Calu3 (cell line): ENCODE measurements around the gene EFNA1. TPM values are rescaled to one million over a fixed set of nuclear protein-coding genes. Genes with fewer than 3 reads are reported as not detected.

Source experiments
- BruUV-seq: library from RNA; stranded (reverse); fragments of 400-500 nt; replicated peaks from 2 replicates; lab custom pipeline; 2021; lab: Mats Ljungman, UMichigan
- CTCF ChIA-PET: fragments of 300-600 bp; sonication (Branson Sonifier 250); formaldehyde crosslinking; loops from one replicate; lab custom pipeline; 2022; ENCODE audit warnings: antibody characterized with exemption; lab: Charles Lee
- DNase-seq: peaks from one replicate; pipeline ENCODE4 v3.0.0; 2022
- H3K27ac Mint-ChIP-seq: one replicate; pipeline ENCODE4 v1.8.0; 2022; ENCODE audit warnings: mixed read lengths; ENCODE audit not compliant: unreplicated experiment
- H3K27me3 Mint-ChIP-seq: one replicate; pipeline ENCODE4 v1.8.0; 2022; ENCODE audit warnings: mixed read lengths; ENCODE audit not compliant: unreplicated experiment
- H3K36me3 Mint-ChIP-seq: one replicate; pipeline ENCODE4 v1.8.0; 2022; ENCODE audit warnings: mild to moderate bottlenecking, moderate library complexity, mixed read lengths; ENCODE audit not compliant: insufficient read depth, unreplicated experiment
- H3K4me1 Mint-ChIP-seq: one replicate; pipeline ENCODE4 v1.8.0; 2022; ENCODE audit warnings: mild to moderate bottlenecking, low read depth, mixed read lengths; ENCODE audit not compliant: unreplicated experiment
- H3K4me3 Mint-ChIP-seq: one replicate; pipeline ENCODE4 v1.8.0; 2022; ENCODE audit warnings: mild to moderate bottlenecking, low read depth, moderate library complexity, mixed read lengths; ENCODE audit not compliant: unreplicated experiment
- H3K9me3 Mint-ChIP-seq: one replicate; pipeline ENCODE4 v1.8.0; 2022; ENCODE audit warnings: low read depth, mixed read lengths; ENCODE audit not compliant: unreplicated experiment
- intact Hi-C: fragments of 100-400 bp; cut with micrococcal nuclease; formaldehyde crosslinking; loops from one replicate; pipeline ENCODE4 v1.10.0; 2022; ENCODE audit not compliant: unreplicated experiment
- total RNA-seq: library from RNA; stranded (reverse); gene quantifications from 2 replicates; pipeline ENCODE4 v1.2.3, GENCODE V29; 2022
- TF ChIP-seq, protein P1 (sequence below): fragments of 200-600 bp; IDR thresholded peaks from one replicate; pipeline ENCODE4 v1.8.0; 2022; ENCODE audit warnings: antibody characterized with exemption; ENCODE audit not compliant: unreplicated experiment

EFNA1 gene
- total RNA-seq, 1 experiment from 2014 or later: 41.7 TPM

DNA sequence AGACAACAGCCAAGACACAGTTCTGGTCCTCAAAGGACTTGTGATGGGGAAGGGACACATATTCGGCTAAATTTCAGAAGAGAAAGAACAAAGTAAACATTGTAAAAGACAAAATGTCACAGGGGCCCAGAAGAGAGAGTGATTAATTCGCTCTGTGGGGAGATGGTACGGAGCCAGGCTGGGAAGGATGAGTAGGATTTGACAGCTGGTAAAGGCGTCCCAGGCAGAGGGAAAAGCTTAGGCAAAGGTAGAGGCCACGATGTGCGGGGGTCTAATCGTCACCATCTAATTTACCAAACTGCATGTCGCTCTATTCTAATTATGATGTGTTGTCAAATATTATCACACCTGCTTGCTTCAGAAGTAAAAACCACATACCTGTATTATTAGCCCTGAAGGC, 17.3 kb upstream of the EFNA1 start:
- CTCF ChIA-PET: no interaction called here
- no peak for DNase-seq
- intact Hi-C loops: no loop called here
- H3K27ac Mint-ChIP-seq: no peak overlapping the region
- H3K9me3 Mint-ChIP-seq: no peaks in the 10 kb centered on the region
- H3K4me1 Mint-ChIP-seq: no peaks in the 10 kb centered on the region
- H3K4me3 Mint-ChIP-seq: no peak overlapping the region
- TF ChIP-seq, protein P1, sequence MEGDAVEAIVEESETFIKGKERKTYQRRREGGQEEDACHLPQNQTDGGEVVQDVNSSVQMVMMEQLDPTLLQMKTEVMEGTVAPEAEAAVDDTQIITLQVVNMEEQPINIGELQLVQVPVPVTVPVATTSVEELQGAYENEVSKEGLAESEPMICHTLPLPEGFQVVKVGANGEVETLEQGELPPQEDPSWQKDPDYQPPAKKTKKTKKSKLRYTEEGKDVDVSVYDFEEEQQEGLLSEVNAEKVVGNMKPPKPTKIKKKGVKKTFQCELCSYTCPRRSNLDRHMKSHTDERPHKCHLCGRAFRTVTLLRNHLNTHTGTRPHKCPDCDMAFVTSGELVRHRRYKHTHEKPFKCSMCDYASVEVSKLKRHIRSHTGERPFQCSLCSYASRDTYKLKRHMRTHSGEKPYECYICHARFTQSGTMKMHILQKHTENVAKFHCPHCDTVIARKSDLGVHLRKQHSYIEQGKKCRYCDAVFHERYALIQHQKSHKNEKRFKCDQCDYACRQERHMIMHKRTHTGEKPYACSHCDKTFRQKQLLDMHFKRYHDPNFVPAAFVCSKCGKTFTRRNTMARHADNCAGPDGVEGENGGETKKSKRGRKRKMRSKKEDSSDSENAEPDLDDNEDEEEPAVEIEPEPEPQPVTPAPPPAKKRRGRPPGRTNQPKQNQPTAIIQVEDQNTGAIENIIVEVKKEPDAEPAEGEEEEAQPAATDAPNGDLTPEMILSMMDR: no peak
- BruUV-seq: no TSS peak
- H3K27me3 Mint-ChIP-seq: peaks cover 8% of the 10 kb centered on the region
- no peaks in the 10 kb centered on the region for H3K36me3 Mint-ChIP-seq

DNA sequence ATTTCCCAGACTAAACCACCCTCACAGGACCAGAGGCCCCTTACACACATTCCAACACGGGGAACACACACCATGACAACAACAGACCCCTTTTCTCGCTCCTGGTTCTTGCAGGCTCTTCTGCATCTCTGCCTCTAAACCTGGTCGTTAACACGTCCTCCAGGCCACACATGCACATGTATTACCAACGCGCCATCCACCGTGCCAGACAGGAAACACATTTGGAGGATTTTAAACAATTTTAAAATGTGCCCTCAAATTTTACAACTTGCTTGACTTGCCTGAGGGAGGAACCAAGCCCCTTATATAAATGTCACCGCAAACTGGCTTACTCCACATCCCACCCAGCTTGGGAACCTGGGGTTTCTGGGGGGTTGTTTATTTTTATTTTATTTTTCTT, 16.9 kb upstream of the EFNA1 start:
- H3K9me3 Mint-ChIP-seq: no peaks in the 10 kb centered on the region
- H3K4me3 Mint-ChIP-seq: no peak overlapping the region
- CTCF ChIA-PET: no interaction called here
- H3K27me3 Mint-ChIP-seq: peaks cover 6% of the 10 kb centered on the region
- intact Hi-C loops: no loop called here
- TF ChIP-seq, protein P1: no peak
- H3K27ac Mint-ChIP-seq: no peak overlapping the region
- no TSS peak for BruUV-seq
- DNase-seq: no peak
- no peaks in the 10 kb centered on the region for H3K4me1 Mint-ChIP-seq
- H3K36me3 Mint-ChIP-seq: no peaks in the 10 kb centered on the region

DNA sequence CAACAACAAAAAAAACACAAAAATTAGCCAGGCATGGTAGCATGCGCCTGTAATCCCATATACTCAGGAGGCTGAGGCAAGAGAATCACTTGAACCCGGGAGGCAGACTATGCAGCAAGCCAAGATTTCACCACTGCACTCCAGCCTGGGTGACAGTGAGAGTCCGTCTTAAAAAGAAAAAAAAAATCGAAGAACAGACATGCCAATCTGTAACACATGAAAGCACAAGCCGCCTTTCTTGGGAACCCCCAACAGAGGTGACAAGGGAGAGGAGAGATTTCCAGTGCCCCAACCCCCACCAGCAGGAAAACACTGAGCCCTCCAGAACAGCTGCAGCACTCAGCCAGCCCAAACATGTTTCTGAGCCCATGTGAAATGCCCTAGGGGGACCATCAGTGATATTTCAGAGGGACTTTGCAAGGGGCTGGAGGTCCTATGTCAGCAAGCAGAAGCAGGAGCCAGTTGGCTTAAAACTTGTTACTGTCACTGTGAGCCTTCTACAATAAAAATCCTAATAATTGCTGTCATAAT, 14.2 kb upstream of the EFNA1 start:
- Mint-ChIP-seq H3K4me1 (no peaks in the 10 kb centered on the region), H3K4me3 (no peak overlapping the region), H3K27ac (no peak overlapping the region), H3K9me3 (no peaks in the 10 kb centered on the region), H3K27me3 (peaks cover 17% of the 10 kb centered on the region), H3K36me3 (no peaks in the 10 kb centered on the region)
- intact Hi-C loops: no loop called here
- DNase-seq: no peak
- CTCF ChIA-PET: no interaction called here
- no TSS peak for BruUV-seq
- TF ChIP-seq, protein P1: no peak

DNA sequence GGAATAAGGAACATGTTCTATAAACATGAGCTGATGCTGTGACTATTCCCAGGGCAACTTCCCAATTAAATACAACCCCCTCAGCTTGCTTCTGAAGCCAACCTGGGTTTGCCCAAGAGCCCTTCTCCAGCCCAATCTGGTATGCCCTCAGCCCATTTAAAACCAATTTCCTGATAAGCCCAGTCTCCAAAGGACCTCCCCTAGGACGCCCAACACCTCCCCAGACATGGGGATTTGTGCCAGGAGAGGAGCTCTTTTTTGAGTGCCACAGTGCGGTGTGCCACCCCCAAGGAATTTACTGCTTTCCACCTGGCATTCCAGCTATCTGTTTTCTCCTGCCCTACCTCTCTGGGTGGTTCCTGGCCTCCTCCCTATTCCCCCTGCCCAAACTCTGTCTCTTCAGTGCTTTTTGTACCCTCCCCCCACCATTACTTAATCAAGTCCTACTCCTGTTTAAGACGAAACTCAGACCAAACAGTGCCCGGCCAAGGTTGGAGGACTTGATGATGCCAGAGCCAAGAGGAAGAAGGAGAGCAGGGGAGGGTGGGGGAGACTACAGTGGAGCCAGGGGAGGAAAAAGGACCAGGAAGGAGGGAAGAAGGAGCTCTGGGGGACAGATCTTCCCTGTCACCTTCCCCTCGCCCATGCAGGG, 11.4 kb upstream of the EFNA1 start:
- Mint-ChIP-seq H3K4me3 (no peak overlapping the region), H3K27ac (no peak overlapping the region), H3K9me3 (no peaks in the 10 kb centered on the region), H3K4me1 (peaks cover 7% of the 10 kb centered on the region), H3K36me3 (no peaks in the 10 kb centered on the region), H3K27me3 (peaks cover 36% of the 10 kb centered on the region)
- TF ChIP-seq, protein P1: no peak
- CTCF ChIA-PET: interaction anchor here (0.5 to 0.7 kb wide), 3 partner anchors 26 to 240 kb away, joined by 3 to 10 read pairs (median 10); no protein-coding TSS in a partner anchor
- intact Hi-C loops: no loop called here
- no peak for DNase-seq
- no TSS peak for BruUV-seq
